Measurements from ENCODE around the gene A2ML1.
"Not testable (repeated sequence)": the region's sequence is repeated elsewhere in the genome, so short reads cannot be mapped to it uniquely, and the experiment has no call there.

The A2ML1 gene

GRCh38 chr12:8855891-8856290 lies 33.5 kb downstream of the A2ML1 start:
- no peak for DNase-seq (ENCODE audit: low read depth in 2 of 2)

GRCh38 chr12:8859448-8859847 lies 37.0 kb downstream of the A2ML1 start:
- DNase-seq (ENCODE audit: low read depth in 2 of 2) = not testable (repeated sequence)

GRCh38 chr12:8860165-8860961 lies 37.9 kb downstream of the A2ML1 start:
- no peak for DNase-seq (ENCODE audit: low read depth in 2 of 2)

DNA sequence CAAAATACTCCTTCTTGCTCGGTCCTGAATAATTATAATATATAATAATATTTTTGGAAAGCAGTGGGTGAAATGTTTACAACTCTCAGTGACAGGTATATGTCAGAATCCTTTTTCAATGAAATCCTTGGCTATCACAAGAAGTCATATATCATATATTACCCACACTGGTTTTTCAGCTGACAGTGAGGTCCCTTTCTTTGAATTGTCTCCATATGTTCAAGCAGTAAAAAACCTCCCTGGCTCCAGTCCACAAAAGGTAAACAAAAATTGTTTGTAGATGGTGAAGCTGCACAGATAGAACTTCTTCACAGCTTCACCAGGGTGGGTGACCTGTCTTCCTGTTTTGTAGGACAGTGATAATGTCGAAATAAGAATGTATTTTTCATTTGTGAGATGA lies 44.0 kb downstream of the A2ML1 start:
- DNase-seq (ENCODE audit: low read depth in 2 of 2) = no peak

DNA sequence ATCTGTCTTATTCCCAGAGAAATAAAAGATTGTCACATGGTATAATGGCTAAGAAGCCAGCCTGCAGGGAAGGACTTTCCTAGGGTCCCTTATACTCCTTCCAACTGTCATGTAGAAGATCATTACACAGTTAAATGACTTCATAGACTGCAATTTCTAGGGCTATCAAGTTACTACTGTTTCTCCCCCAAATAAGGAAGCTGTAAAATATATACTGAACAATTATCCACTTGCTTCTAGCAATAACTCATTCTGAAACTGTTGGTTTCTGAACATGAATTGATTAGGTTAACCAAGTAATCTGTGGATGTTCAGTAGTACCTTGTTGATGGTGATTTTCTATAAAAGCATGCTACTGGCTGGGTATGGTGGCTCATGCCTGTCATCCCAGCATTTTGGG lies 44.6 kb downstream of the A2ML1 start:
- DNase-seq (ENCODE audit: low read depth in 2 of 2) = no peak

- no peak for DNase-seq (ENCODE audit: low read depth in 2 of 2)
Observed at GRCh38 chr12:8867786-8868185, 45.4 kb downstream of the A2ML1 start.

DNA sequence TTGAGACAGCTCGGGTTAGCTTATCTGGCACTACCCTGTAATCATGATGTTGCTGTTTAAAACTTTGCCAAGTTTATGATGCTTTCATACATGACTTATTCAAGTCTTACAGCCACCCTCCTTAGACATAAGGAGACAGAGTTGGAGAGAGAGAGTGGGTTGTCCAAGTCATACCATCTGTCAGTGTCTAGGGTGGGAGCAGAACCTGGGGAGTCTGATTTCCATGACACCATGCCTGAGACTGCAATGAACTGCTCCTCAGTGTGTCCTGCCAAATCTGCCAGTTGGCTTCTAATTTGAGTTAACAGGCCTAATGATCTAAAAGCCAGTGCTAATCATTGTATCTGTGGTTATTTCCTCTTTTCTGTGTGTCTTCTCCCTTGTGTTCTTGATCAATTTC lies 48.2 kb downstream of the A2ML1 start:
- DNase-seq (ENCODE audit: low read depth in 2 of 2) = no peak

- no peak for DNase-seq (ENCODE audit: low read depth in 2 of 2)
Observed at GRCh38 chr12:8871068-8871467, 48.6 kb downstream of the A2ML1 start.

- DNase-seq (ENCODE audit: low read depth in 2 of 2) = no peak
Observed at GRCh38 chr12:8876887-8877286, 54.5 kb downstream of the A2ML1 start.

- DNase-seq (ENCODE audit: low read depth in 2 of 2) = no peak
Observed at GRCh38 chr12:8886502-8887284, 64.3 kb downstream of the A2ML1 start.

DNA sequence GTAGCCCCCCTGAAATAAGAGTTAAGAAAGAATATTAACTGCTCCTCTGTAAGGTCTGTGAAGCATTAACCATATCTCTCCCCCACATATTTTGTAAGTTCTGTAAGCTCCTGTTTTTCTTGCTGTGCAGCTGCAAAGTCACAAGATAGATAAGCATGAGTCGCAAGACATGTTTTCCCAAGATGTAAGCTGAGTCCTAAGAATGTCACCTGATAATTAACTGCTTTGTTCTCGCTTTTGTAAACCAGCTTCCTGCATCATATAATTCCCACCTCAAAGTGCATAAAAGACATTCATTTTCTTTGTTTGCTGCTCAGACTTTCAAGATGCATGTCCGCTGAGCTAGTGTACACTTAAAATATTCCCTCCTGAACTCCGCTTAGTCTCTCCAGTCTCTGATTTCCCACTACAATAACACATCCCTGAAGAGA lies 64.9 kb downstream of the A2ML1 start:
- DNase-seq (ENCODE audit: low read depth in 2 of 2) = no peak

DNA sequence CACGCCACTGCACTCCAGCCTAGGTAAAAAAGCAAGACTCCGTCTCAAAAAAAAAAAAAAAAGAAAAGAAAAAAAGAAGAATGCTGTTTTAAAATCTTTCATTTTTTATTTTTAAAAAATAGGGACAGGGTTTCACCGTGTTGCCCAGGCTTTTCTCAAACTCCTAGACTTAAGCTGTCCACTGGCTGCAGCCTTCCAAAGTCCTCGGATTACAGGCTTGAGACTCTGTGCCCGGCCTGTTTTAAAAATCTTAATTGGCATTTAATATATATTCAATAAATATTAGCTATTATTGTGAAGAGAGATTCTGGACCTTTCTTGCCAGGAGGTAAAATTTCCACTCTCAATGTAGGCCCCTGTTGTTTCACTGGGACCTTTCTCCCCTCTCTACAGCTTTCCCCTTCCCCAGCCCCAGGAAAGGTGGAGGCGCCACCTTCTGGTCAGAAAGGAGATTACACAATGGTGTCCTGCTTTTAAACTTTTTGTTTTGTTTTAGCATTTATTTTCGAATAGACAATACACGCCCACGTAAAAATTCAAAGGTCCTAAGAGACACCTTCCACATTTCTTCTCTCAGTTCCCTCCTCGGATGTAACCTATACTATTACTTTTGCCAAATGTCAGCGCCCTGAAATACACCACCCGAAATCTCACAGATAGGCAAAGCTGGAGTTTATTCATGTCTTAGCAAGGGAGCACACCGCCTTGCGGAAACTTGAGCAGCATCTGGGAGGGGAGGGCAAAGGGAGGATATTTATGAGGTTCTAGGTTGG lies 68.1 kb downstream of the A2ML1 start:
- DNase-seq (ENCODE audit: low read depth in 2 of 2) = peak in 1 of 2 donors; percentile 26

- no peak for DNase-seq (ENCODE audit: low read depth in 2 of 2)
Observed at GRCh38 chr12:8891976-8892375, 69.6 kb downstream of the A2ML1 start.

DNA sequence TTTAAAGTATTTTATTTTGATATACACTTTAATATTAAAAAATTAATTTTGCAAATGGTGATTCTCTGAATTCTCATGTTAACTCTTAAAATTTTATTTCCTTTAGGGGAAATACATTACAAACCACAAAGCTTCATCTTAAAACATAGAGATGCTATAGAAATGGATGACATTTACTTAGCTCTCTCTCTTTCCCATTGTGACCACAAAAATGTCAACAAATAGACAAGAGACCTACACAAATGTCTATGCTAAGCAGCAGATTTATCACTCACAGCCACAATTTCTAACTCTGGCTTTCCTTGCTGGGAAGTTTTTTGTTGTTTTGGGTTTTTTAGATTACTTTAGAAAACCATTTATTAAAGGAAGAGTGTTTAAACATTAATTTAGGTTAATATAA lies 72.0 kb downstream of the A2ML1 start:
- no peak for DNase-seq (ENCODE audit: low read depth in 2 of 2)

GRCh38 chr12:8894986-8895385 lies 72.6 kb downstream of the A2ML1 start:
- DNase-seq (ENCODE audit: low read depth in 2 of 2) = no peak

GRCh38 chr12:8897081-8897480 lies 74.7 kb downstream of the A2ML1 start:
- DNase-seq (ENCODE audit: low read depth in 2 of 2) = no peak

DNA sequence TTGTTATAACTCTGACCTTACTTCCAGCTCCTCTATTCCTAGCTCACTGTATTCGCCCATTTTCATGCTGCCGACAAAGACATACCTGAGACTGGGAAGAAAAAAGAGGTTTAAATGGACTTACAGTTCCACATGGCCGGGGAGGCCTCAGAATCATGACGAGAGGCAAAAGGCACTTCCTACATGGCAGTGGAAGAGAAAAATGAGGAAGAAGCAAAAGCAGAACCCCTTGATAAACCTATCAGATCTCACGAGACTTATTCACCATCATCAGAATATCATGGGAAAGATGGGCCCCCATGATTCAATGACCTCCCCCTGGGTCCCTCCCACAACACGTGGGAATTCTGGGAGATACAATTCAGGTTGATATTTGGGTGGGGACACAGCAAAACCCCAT lies 77.4 kb downstream of the A2ML1 start:
- DNase-seq (ENCODE audit: low read depth in 2 of 2) = no peak

DNA sequence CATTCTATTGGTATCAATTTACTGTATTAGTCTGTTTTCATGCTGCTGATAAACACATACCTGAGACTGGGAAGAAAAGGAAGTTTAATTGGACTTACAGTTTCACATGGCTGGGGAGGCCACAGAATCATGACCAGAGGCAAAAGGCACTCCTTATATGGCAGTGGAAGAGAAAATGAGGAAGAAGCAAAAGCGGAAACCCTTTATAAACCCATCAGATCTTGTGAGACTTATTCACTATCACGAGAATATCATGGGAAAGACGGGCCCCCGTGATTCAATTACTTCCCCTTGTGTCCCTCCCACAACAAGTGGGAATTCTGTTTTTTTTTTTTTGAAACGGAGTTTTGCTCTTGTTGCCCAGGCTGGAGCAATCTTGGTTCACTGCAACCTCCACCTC lies 80.3 kb downstream of the A2ML1 start:
- not testable (repeated sequence) for DNase-seq (ENCODE audit: low read depth in 2 of 2)

- DNase-seq (ENCODE audit: low read depth in 2 of 2) = no peak
Observed at GRCh38 chr12:8903646-8904045, 81.2 kb downstream of the A2ML1 start.

GRCh38 chr12:8904665-8905064 lies 82.2 kb downstream of the A2ML1 start:
- DNase-seq (ENCODE audit: low read depth in 2 of 2) = no peak

- no peak for DNase-seq (ENCODE audit: low read depth in 2 of 2)
Observed at GRCh38 chr12:8905546-8905945, 83.1 kb downstream of the A2ML1 start.
